CD4-positive, alpha-beta T cell treated with Interleukin-6 for 4 hours (primary cell): ENCODE data around the gene ATG9B.
"Not testable (repeated sequence)": the region's sequence is repeated elsewhere in the genome, so short reads cannot be mapped to it uniquely, and the experiment has no call there.

Experiments used
- DNase-seq: peaks from one replicate; pipeline ENCODE4 v3.0.0-alpha.2; 2020; ENCODE audit warnings: mixed read lengths

The ATG9B gene

DNA sequence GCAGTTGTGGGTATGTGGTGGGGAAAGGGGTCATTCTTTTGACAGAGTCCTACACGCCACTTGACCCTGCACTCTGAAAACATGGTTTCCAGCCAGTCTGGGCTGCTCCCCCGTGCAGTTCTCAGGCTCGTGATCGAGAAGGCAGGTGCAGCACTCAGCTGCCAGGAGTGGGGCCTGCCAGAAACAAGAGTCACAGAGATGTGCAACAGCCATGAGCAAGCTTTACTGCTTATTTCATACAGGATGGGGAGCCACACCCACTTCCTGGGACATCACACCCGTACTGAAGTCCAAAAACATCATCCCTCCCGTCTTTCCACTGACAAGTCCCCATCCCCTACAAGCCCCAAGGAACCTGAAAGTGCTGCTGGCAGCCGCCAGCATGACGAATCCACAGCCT is 9.3 kb downstream of the ATG9B start:
- DNase-seq, result peak; percentile 74

DNA sequence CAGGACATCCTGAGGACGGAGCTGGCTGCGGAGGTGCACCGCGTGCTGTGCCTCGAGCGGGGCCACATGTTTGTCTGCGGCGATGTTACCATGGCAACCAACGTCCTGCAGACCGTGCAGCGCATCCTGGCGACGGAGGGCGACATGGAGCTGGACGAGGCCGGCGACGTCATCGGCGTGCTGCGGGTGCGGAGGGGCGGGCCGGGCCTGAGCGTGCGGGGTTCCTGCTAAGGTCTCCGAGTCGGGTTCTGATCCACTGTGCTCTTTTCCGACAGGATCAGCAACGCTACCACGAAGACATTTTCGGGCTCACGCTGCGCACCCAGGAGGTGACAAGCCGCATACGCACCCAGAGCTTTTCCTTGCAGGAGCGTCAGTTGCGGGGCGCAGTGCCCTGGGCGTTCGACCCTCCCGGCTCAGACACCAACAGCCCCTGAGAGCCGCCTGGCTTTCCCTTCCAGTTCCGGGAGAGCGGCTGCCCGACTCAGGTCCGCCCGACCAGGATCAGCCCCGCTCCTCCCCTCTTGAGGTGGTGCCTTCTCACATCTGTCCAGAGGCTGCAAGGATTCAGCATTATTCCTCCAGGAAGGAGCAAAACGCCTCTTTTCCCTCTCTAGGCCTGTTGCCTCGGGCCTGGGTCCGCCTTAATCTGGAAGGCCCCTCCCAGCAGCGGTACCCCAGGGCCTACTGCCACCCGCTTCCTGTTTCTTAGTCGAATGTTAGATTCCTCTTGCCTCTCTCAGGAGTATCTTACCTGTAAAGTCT is 10.4 kb downstream of the ATG9B start:
- peak; percentile 94 for DNase-seq

DNA sequence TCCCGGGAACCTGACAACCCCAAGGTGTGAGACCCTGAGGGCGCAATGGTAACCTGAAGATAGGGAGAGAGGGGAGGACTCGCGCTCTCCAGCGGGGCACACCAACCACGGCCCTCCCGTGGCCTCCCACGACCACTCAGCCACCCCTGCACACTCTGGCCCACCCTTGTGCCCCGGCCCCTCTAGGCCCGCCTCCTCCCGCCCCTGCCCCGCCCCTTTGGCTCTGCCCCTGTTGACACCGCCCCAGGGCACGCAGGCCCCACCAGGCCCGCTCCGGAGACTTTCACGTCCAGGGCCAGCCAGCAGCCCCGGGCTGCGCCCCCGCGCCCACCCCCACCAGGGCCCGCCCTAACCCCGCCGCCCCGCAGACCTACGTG is 10.9 kb downstream of the ATG9B start:
- DNase-seq, result no peak

GRCh38 chr7:151012911-151013347 is 11.4 kb downstream of the ATG9B start:
- DNase-seq, result peak; percentile 46

DNA sequence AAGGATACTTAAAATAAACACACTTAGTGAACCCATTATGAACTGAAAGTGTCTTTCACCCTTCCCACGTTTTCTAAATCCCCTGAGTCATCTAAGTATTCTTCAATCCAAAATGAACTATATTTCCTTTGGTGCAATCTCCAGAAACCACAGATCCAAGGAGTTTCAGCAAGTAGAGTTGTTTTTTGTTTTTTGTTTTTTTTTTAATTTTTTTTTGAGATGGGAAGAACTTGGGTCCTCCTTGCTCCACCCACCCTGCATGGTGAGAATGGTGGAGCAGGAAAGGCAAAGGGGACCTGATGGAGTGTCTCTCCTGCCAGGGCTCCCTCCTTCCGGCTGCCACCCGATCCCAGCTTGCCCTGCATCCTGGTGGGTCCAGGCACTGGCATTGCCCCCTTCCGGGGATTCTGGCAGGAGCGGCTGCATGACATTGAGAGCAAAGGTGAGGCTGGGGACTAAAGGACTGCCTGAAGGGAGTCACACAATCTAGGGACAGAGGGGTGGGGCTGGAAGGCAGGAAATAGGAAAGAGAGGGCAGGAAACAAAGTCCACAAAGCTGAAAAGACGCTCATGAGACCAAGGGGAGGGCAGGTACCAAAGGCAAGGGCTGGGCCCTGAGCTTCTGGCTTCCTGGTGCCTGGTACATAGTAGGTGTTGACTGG is 12.1 kb downstream of the ATG9B start:
- no peak for DNase-seq

GRCh38 chr7:151011616-151012015 is 12.7 kb downstream of the ATG9B start:
- not testable (repeated sequence) for DNase-seq

GRCh38 chr7:151011097-151011409 is 13.2 kb downstream of the ATG9B start:
- DNase-seq, result no peak

DNA sequence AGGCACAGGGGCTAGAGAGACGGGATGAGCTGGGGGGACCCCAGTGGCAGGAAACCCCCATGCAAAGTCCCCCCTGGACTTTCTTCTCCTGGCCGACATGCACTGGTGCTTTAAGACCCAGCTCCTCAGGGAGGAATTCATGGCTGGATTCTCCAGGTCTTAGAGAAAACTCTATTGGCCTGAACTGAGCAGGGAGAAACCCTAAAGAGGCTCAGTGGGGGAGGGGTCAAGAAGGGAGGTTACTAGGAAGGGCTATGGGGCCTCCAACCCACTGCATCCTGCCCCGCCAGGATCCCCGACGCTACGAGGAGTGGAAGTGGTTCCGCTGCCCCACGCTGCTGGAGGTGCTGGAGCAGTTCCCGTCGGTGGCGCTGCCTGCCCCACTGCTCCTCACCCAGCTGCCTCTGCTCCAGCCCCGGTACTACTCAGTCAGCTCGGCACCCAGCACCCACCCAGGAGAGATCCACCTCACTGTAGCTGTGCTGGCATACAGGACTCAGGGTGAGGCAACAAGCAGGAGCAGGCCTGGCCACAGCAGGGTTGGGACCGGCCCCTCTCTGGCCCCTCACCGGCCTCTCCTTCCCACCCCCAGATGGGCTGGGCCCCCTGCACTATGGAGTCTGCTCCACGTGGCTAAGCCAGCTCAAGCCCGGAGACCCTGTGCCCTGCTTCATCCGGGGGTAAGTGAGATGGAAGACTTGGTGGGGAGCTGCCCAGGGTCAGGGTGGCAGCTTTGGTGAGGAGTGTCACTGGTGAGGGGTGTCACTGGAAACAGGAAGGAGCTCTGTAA is 13.8 kb downstream of the ATG9B start:
- peak; percentile 61 for DNase-seq

DNA sequence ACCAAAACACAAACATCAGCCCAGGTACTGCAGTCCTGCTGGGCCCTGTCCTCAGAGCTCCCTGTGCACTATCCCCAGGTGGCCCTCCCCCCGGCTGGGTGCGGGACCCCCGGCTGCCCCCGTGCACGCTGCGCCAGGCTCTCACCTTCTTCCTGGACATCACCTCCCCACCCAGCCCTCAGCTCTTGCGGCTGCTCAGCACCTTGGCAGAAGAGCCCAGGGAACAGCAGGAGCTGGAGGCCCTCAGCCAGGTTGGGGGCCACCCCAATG is 14.3 kb downstream of the ATG9B start:
- DNase-seq, result no peak

GRCh38 chr7:151009327-151010036 is 14.8 kb downstream of the ATG9B start:
- no peak for DNase-seq

DNA sequence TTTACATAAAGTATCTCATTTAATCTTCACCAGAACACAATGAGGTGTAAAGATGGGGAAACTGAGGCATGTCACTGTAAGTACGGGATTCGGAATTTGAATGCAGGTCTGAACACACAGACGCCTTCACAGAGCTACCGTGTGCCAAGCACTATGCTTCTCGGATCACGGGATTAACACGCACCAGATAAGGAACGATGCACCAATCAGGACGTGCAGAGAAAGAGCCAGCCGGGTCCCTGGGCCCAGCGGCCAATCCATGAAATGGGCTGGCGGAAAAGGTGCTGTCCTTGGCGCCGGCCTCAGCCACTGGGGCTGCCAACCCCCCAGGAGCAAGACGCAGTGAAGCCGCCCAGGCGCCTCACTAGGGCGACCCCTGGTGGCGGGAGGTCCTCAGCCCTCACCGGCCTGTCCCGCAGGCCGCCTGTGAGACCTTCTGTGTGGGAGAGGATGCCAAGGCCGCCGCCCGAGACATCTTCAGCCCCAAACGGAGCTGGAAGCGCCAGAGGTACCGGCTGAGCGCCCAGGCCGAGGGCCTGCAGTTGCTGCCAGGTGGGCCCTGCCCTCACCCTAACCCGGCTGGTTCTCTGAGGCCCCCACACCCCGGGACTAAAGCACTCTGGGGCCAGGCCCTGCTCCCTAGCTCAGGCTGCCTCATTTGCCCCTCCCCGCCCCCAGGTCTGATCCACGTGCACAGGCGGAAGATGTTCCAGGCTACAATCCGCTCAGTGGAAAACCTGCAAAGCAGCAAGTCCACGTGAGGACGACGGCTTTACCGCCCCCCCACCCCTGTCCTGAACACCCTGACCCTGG is 15.6 kb downstream of the ATG9B start:
- DNase-seq, result peak; percentile 87

DNA sequence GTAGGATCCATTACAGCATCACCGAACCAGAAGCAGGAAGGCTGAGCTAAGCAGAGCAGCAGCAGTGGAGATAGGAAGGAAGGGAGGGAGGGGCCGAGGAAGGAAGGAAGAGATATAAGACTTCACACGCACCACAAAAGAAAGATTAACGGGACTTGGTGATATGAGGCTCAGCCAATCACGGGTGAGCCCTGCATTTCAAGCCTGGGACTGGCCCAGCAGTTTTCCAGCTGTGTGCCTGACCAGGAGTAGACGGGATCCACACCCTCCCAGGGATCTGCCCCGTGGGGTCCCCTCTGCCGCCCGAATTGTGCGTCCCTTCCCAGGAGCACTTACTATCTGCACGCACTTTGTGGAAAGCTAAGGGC is 16.2 kb downstream of the ATG9B start:
- peak; percentile 71 for DNase-seq

DNA sequence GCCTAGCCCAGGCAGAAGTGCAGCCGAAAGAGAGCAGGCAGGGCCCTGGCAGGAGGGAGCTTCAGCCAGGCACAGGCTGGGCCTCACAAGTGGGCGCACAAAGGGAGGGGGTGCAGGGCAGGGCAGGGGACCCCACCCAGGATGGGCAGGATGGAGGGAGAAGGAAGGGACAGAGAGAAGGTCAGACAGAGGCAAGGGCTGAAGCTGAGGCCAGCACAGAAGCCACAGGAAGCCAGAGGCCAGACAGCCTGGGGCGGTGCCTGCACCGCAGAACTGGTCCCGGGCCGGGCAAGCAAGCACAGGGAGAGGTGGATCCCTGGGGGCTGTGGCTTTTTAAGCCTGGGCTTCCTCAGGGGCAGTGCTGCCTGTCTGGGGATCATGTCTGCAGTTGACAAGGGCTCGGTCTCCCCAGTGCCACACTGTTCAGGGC is 16.8 kb downstream of the ATG9B start:
- DNase-seq, result no peak

DNA sequence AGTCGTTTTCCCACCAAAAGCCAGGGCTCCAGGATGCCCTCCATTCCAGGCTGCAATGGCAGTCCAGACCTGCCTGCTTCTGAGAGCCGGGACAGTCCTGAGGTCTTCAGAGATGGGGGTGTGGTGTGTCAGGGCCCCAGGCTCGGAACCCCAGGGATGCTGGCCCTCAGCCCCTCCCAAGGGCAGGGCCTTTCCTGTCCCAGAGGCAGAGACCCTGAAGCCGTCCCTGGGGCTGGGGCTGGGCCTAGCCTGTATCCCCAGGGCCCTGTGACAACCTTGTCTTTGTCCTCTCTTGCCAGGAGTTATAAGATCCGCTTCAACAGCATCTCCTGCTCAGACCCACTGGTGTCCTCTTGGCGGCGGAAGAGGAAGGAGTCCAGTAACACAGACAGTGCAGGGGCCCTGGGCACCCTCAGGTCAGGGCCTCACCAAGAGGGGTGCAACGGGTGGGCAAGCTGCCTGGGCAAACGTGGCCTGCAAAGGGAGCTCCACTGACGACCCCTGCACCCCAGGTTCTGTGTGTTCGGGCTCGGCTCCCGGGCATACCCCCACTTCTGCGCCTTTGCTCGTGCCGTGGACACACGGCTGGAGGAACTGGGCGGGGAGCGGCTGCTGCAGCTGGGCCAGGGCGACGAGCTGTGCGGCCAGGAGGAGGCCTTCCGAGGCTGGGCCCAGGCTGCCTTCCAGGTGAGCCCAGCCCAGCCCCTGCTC is 17.5 kb downstream of the ATG9B start:
- no peak for DNase-seq

DNA sequence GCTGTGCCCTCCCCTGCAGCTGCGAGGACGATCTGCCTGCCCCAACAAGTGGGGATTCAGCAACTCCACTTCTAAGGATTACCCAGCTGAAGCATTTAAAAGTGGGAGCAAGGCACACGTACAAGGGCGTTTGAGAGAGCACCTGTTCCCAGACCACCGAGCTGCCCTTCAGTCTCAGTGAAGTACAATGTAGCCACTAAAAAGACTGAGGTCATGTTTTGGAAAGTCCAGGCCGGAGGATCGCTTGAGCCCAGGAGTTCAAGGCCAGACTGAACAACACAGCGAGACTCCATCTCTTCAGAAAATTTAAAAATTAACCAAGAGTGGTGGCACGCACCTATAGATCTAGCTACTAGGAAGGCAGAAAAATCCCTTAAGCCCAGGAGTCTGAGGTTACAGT is 18.7 kb downstream of the ATG9B start:
- DNase-seq, result no peak

DNA sequence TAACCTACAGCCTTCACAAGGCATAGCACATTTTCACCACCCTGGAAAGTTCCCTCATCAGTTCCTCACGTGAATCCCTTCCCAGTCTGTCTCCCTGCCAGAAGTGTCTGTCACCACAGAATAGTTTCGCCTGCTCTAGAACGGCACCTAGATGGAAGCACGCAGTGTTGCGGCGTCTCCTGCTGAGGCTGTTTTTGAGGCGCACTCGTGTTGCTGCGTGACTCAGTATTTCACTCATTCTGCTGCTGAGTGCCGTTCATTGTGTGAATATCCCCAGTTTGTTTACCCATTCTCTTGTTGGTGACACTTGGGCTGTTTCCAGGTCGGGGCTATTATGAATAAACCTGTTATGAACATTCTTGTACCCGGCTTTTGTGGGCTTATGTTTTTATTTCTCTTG is 20.7 kb downstream of the ATG9B start:
- DNase-seq, result no peak

DNA sequence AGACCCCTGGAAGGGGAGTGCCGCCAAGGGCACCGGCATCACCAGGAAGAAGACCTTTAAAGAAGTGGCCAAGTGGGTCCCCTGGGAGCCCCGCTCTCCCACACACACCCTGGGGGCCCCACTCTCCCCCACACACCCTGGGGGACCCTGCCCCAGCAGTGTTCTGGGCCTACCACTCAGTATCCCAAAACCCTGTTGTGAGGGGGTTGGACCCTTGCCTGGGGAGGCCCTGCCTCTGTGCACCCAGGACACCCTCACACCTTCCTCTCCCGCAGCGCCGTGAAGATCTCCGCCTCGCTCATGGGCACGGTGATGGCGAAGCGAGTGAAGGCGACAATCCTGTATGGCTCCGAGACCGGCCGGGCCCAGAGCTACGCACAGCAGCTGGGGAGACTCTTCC is 22.7 kb downstream of the ATG9B start:
- no peak for DNase-seq

- DNase-seq, result no peak
Measured at GRCh38 chr7:151000897-151001495, 23.3 kb downstream of the ATG9B start.

GRCh38 chr7:150999497-151000230 is 24.6 kb downstream of the ATG9B start:
- no peak for DNase-seq

DNA sequence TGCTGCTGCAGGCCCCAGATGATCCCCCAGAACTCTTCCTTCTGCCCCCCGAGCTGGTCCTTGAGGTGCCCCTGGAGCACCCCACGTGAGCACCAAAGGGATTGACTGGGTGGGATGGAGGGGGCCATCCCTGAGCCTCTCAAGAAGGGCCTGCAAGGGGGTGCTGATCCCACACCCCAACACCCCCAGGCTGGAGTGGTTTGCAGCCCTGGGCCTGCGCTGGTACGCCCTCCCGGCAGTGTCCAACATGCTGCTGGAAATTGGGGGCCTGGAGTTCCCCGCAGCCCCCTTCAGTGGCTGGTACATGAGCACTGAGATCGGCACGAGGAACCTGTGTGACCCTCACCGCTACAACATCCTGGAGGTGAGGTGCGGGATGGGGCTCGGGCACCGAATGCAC is 25.3 kb downstream of the ATG9B start:
- DNase-seq, result no peak

DNA sequence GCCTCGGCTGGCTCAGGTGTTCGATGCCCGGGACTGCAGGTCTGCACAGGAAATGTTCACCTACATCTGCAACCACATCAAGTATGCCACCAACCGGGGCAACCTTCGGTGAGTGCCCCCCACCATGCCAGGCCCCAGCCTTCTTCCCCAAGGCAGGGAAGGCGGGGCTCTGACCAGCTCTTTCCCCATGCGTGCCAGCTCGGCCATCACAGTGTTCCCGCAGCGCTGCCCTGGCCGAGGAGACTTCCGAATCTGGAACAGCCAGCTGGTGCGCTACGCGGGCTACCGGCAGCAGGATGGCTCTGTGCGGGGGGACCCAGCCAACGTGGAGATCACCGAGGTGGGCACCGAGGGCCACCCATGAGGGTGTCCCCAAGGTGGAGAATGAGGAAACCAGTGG is 26.0 kb downstream of the ATG9B start:
- no peak for DNase-seq
